ENCODE measurements around the gene TMEM243. TPM values are rescaled to one million over a fixed set of nuclear protein-coding genes. Genes with fewer than 3 reads are reported as not detected.

The TMEM243 gene
- total and polyA plus RNA-seq, 4 donors, result 16.9 to 46.6 (median 31.5) TPM

DNA sequence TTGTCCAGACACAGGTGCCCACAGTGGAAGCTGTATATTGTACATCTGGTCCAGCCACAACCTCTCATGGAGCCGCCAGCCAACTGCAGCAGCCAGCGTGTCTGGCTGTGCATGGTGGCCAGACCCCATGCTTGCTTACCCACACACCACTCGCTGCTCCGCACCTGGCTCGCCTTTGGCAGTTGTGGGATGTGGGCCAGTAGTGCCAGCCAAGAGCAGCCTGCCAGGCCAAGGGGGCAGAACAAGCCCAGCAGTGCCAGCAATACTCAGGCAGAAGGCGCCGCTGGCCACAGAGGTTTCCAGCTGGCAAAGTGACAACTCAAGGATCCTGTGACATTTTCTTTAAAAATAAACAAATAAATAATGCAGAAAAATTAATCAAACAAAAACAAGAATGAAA lies 11.7 kb upstream of the TMEM243 start:
- H3K4me3 ChIP-seq (ENCODE audit: low read length in 2 of 2), result no peak overlapping the region
- no peak overlapping the region for H3K27ac ChIP-seq (ENCODE audit: low read depth in 1 of 2, low read length in 2 of 2)
- no peak for DNase-seq
- 6% methylated on average over 7 of the region's 7 CpGs for WGBS, 2 donors
- H3K27me3 ChIP-seq (ENCODE audit: control insufficient read depth in 1 of 2, insufficient read depth in 2 of 2, low read length in 1 of 2), result no peaks in the 10 kb centered on the region
- peak; percentile 41 for ATAC-seq (ENCODE audit: low FRiP score)
- intact Hi-C loops (cut with DNase I), result no loop called here
- H3K36me3 ChIP-seq (ENCODE audit: control insufficient read depth in 1 of 2, insufficient read depth in 2 of 2, low read length in 1 of 2), result no peaks in the 10 kb centered on the region
- H3K4me1 ChIP-seq (ENCODE audit: control insufficient read depth in 1 of 2, insufficient read depth in 2 of 2, low read length in 2 of 2), result peaks cover 0 to 4% of the 10 kb centered on the region in 2 donors
- H3K9me3 ChIP-seq (ENCODE audit: control insufficient read depth, low read length), result no peaks in the 10 kb centered on the region

DNA sequence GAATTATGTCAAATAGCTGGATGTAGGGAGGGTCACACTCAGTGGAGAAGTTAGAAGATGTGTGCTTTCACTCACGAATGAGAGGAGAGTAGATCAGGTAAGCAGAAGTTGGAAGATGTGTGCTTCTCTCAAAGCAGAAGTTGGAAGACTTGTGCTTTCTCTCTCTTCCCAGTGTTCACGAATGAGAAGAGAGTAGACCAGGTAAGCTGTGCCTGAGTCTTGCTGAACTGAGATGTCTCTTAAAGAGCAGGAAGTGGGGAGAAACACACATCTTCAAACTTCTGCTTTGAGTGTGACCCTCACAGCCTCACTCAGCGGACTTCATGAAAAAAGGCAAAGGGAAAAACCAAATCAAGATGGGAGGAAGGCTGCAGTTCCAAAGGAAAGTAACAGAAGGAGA lies 7.0 kb upstream of the TMEM243 start:
- WGBS, 2 donors, result 81 to 82% methylated on average over 3 of the region's 3 CpGs
- intact Hi-C loops (cut with DNase I), result loop anchor here in 1 of 2 donors (10.0 kb wide), 1 partner anchor 172 kb away; the partner anchor contains the start of gene ELAPOR2
- DNase-seq (no peak), ATAC-seq (ENCODE audit: low FRiP score) (no peak)
- Histone ChIP-seq H3K4me1 (ENCODE audit: control insufficient read depth in 1 of 2, insufficient read depth in 2 of 2, low read length in 2 of 2) (peaks cover 0 to 4% of the 10 kb centered on the region in 2 donors), H3K36me3 (ENCODE audit: control insufficient read depth in 1 of 2, insufficient read depth in 2 of 2, low read length in 1 of 2) (no peaks in the 10 kb centered on the region), H3K27me3 (ENCODE audit: control insufficient read depth in 1 of 2, insufficient read depth in 2 of 2, low read length in 1 of 2) (no peaks in the 10 kb centered on the region), H3K4me3 (ENCODE audit: low read length in 2 of 2) (no peak overlapping the region), H3K27ac (ENCODE audit: low read depth in 1 of 2, low read length in 2 of 2) (no peak overlapping the region), H3K9me3 (ENCODE audit: control insufficient read depth, low read length) (no peaks in the 10 kb centered on the region)

DNA sequence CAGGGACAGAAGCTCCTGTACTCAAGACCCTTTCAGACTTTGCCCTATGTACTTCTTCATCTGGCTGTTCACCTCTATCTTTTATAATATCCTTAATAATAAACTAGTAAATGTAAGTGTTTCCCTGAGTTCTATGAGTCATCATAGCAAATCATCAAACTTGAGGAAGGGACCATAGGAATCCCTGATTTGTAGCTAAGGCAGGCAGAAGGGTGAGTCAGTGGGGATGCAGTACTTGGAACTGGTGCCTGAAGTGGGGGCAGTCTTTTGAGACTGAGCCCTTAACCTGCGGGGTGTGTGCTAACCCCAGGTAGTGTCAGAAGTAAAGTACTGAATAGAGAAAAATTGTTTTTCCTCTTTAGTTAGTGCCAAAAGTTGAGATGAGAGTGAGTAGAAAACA lies 6.2 kb upstream of the TMEM243 start:
- Histone ChIP-seq H3K27me3 (ENCODE audit: control insufficient read depth in 1 of 2, insufficient read depth in 2 of 2, low read length in 1 of 2) (no peaks in the 10 kb centered on the region), H3K27ac (ENCODE audit: low read depth in 1 of 2, low read length in 2 of 2) (no peak overlapping the region), H3K36me3 (ENCODE audit: control insufficient read depth in 1 of 2, insufficient read depth in 2 of 2, low read length in 1 of 2) (no peaks in the 10 kb centered on the region), H3K9me3 (ENCODE audit: control insufficient read depth, low read length) (no peaks in the 10 kb centered on the region), H3K4me3 (ENCODE audit: low read length in 2 of 2) (no peak overlapping the region), H3K4me1 (ENCODE audit: control insufficient read depth in 1 of 2, insufficient read depth in 2 of 2, low read length in 2 of 2) (no peaks in the 10 kb centered on the region)
- DNase-seq (no peak), ATAC-seq (ENCODE audit: low FRiP score) (no peak)
- 52 to 68% methylated on average over 1 of the region's 1 CpG for WGBS, 2 donors
- intact Hi-C loops (cut with DNase I), result loop anchor here in 1 of 2 donors (10.0 kb wide), 1 partner anchor 171 kb away; the partner anchor contains the start of gene ELAPOR2

DNA sequence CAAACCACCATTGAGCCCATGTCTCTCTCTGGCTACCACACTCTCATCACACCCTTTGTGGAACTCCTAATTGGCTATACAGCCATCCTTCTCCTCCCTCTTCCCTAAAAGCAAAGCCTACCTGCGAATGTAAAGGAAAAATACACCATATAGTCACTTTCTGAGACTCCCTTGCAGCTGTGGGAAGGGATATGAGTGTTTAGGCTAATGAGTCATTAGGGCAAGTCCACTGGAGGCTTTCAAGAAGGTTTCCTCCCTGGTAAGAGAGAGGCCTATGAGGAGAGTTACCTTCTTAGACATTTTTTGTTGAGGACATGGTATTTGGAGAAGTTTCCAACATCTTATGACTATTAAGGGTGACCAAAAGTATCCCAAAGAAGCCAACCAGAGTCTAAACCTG lies 4.1 kb upstream of the TMEM243 start:
- 92 to 93% methylated on average over 1 of the region's 1 CpG for WGBS, 2 donors
- DNase-seq, result no peak
- no peak for ATAC-seq (ENCODE audit: low FRiP score)
- H3K9me3 ChIP-seq (ENCODE audit: control insufficient read depth, low read length), result no peaks in the 10 kb centered on the region
- intact Hi-C loops (cut with DNase I), result loop anchor here (5.0 to 10.0 kb wide), 3 partner anchors 71 to 296 kb away; partner anchors contain the start of genes DMTF1 (in 1 of the 2) and ELAPOR2 (in 1 of the 2)
- H3K27me3 ChIP-seq (ENCODE audit: control insufficient read depth in 1 of 2, insufficient read depth in 2 of 2, low read length in 1 of 2), result no peaks in the 10 kb centered on the region
- H3K27ac ChIP-seq (ENCODE audit: low read depth in 1 of 2, low read length in 2 of 2), result no peak overlapping the region
- H3K36me3 ChIP-seq (ENCODE audit: control insufficient read depth in 1 of 2, insufficient read depth in 2 of 2, low read length in 1 of 2), result no peaks in the 10 kb centered on the region
- no peak overlapping the region for H3K4me3 ChIP-seq (ENCODE audit: low read length in 2 of 2)
- H3K4me1 ChIP-seq (ENCODE audit: control insufficient read depth in 1 of 2, insufficient read depth in 2 of 2, low read length in 2 of 2), result no peaks in the 10 kb centered on the region

DNA sequence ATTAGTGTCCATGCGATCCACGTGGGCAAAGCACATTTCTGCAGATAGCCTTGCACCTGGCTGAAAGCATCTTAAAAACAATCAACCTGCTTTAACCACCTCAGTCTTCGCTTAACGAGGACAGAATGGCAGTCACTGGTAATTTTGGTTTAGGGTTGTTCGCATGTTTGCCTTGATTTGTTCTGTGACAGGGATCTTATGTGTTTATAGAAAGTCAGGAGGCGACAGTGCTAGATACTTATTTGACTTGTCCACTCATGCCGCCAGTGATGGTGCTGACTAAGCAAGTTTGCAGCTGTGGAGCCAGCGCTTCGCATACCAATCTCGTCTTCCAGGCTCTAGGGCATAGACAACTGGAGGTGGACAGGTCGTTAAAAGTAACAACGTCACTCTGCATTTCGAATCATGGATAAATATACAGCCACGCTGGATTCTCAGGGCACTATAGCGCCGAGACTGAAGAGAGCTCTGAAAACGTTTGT lies 1.2 kb upstream of the TMEM243 start:
- intact Hi-C loops (cut with DNase I), result loop anchor here (1.0 to 10.0 kb wide), 4 partner anchors 68 to 293 kb away; partner anchors contain the start of genes DMTF1 (in 2 of the 2) and ELAPOR2 (in 1 of the 2)
- ATAC-seq (ENCODE audit: low FRiP score), result no peak
- no peak overlapping the region for H3K27ac ChIP-seq (ENCODE audit: low read depth in 1 of 2, low read length in 2 of 2)

DNA sequence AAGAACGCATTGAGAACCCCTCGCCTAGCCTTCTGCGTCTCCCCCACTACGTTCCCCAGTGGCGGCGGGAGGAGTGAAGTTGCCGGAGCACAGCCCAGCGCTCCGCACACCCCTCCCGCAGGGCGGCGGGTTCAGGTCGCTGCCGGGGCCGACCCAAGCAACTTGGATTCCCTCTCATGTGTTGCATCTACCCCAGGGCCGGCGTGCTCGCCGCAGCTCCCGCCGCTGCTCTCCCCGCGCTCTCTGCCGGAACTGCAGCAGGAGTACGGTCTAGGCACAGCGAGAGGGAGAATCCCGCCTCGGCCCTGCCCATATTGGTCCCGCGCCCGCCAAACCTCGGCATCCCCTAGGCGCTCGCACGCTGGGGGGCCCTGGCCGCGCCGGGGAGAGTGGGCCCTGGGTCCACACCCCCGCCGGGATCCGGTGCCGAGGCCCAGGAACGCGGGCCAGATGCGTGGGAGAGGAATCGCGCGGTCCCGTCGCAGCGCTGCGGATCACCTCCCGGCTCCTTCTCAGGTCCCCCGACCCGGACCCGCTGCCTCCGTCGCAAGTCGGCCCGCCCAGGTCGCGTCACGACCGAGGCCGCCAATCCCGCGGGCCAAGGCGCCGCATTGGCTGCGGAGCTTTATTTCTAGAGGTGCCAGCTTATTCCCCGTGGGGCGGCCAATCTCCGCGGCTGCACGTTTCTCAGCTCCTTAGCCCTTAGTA lies 648 bp upstream of the TMEM243 start:
- 0 to 1% methylated on average over 51 to 75 of the region's 75 CpGs for WGBS, 2 donors

More for the DNA sequence above, 1.2 kb upstream of the TMEM243 start:
- H3K27me3 ChIP-seq (ENCODE audit: control insufficient read depth in 1 of 2, insufficient read depth in 2 of 2, low read length in 1 of 2), result no peaks in the 10 kb centered on the region
- peak overlapping the region; percentile 80 to 96 for H3K4me3 ChIP-seq (ENCODE audit: low read length in 2 of 2)
- H3K36me3 ChIP-seq (ENCODE audit: control insufficient read depth in 1 of 2, insufficient read depth in 2 of 2, low read length in 1 of 2), result no peaks in the 10 kb centered on the region
- 3 to 4% methylated on average over 17 of the region's 17 CpGs for WGBS, 2 donors
- H3K9me3 ChIP-seq (ENCODE audit: control insufficient read depth, low read length), result no peaks in the 10 kb centered on the region
- DNase-seq, result no peak
- peaks cover 0 to 7% of the 10 kb centered on the region in 2 donors for H3K4me1 ChIP-seq (ENCODE audit: control insufficient read depth in 1 of 2, insufficient read depth in 2 of 2, low read length in 2 of 2)

DNA sequence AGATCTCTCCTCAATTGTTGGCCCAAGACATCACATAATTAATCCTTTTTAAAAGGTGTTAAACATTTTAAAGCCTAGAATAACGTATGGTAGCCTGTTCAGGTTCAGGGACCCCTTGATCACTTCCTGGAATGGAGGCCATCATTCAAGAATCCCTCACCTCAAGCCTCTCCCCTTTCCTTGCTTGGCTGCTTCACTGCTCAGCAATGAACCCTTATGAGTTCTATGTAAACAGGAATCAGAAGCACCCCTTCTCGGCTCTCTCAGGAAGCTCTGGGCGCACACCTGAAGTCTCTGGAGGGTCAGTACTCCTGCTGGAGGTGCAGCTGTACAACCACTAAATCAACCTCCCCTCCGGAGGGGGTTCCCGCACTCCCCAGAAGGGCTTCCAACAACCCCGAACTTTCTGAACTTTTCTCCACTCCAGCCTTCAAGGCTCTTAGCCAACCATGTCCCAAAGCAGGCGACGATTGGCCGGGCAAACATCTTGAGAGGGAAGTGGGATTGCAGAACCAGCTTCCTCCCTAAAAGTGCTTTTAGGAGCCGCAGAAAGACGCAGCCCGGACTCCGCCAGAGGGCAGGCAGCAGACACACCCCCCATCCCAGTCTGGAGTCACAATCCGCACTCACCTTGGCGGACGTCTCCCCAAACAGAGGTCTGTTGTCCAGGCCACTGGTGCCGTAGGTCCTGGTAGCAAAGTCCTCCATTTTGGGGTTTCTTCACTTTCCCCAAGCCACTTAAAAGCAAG lies 562 bp downstream of the TMEM243 start:
- Histone ChIP-seq H3K27ac (ENCODE audit: low read depth in 1 of 2, low read length in 2 of 2) (peak overlapping the region in 1 of 2 donors; percentile 72), H3K36me3 (ENCODE audit: control insufficient read depth in 1 of 2, insufficient read depth in 2 of 2, low read length in 1 of 2) (no peaks in the 10 kb centered on the region), H3K4me3 (ENCODE audit: low read length in 2 of 2) (peak overlapping the region; percentile 80 to 96), H3K4me1 (ENCODE audit: control insufficient read depth in 1 of 2, insufficient read depth in 2 of 2, low read length in 2 of 2) (peaks cover 1 to 7% of the 10 kb centered on the region in 2 donors), H3K9me3 (ENCODE audit: control insufficient read depth, low read length) (no peaks in the 10 kb centered on the region), H3K27me3 (ENCODE audit: control insufficient read depth in 1 of 2, insufficient read depth in 2 of 2, low read length in 1 of 2) (no peaks in the 10 kb centered on the region)
- peak; percentile 83 to 88 for DNase-seq
- whole genome bisulfite sequencing, 2 donors, result 0 to 1% methylated on average over 17 of the region's 17 CpGs
- peak; percentile 62 for ATAC-seq (ENCODE audit: low FRiP score)
- intact Hi-C loops (cut with DNase I), result loop anchor here in 1 of 2 donors (10.0 kb wide), 1 partner anchor 164 kb away; the partner anchor contains the start of gene ELAPOR2

More for the DNA sequence above, 648 bp upstream of the TMEM243 start:
- no peaks in the 10 kb centered on the region for H3K27me3 ChIP-seq (ENCODE audit: control insufficient read depth in 1 of 2, insufficient read depth in 2 of 2, low read length in 1 of 2)
- ATAC-seq (ENCODE audit: low FRiP score), result peak; percentile 86
- H3K36me3 ChIP-seq (ENCODE audit: control insufficient read depth in 1 of 2, insufficient read depth in 2 of 2, low read length in 1 of 2), result no peaks in the 10 kb centered on the region
- H3K4me1 ChIP-seq (ENCODE audit: control insufficient read depth in 1 of 2, insufficient read depth in 2 of 2, low read length in 2 of 2), result peaks cover 0 to 7% of the 10 kb centered on the region in 2 donors
- no peaks in the 10 kb centered on the region for H3K9me3 ChIP-seq (ENCODE audit: control insufficient read depth, low read length)
- H3K4me3 ChIP-seq (ENCODE audit: low read length in 2 of 2), result peak overlapping the region; percentile 80 to 96
- peak overlapping the region; percentile 23 to 72 for H3K27ac ChIP-seq (ENCODE audit: low read depth in 1 of 2, low read length in 2 of 2)
- intact Hi-C loops (cut with DNase I), result loop anchor here (1.0 to 10.0 kb wide), 4 partner anchors 68 to 293 kb away; partner anchors contain the start of genes DMTF1 (in 2 of the 2) and ELAPOR2 (in 1 of the 2)
- DNase-seq, result peak; percentile 87 to 91

DNA sequence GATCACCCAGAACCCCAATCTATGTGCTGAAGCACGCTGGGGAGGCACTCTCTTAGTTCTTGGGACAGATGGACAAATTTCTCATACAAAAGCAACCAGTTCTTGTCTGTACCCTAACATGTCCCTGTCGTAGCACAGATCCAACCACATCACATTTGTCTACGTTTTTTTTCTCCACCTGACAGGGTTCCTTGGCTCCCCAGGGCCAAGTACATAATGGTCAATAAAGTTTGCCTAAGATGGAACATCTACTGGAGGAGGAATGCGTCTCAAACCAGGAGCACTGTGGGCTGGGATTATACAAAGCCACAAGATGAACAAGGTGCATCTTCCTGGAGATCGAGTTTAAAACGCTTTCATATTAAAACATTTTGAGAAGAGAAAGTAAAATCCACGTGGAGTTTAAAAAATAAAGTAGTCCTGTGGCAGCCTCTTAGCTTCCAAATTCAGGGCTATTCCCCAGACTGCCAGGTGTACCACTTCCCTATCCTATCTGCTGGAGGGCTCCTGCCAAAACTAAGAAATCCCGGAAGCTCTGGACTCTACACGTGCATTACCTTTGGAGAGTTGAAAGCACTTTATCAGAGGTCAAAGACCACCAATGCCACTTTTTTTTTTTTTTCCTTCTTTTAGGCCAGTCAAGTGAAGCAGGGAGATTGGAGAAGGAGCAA lies 1.4 kb downstream of the TMEM243 start:
- no peaks in the 10 kb centered on the region for H3K9me3 ChIP-seq (ENCODE audit: control insufficient read depth, low read length)
- H3K36me3 ChIP-seq (ENCODE audit: control insufficient read depth in 1 of 2, insufficient read depth in 2 of 2, low read length in 1 of 2), result no peaks in the 10 kb centered on the region
- intact Hi-C loops (cut with DNase I), result loop anchor here in 1 of 2 donors (10.0 kb wide), 1 partner anchor 163 kb away; the partner anchor contains the start of gene ELAPOR2
- H3K4me1 ChIP-seq (ENCODE audit: control insufficient read depth in 1 of 2, insufficient read depth in 2 of 2, low read length in 2 of 2), result peaks cover 1 to 7% of the 10 kb centered on the region in 2 donors
- peak overlapping the region in 1 of 2 donors; percentile 96 for H3K4me3 ChIP-seq (ENCODE audit: low read length in 2 of 2)
- 67 to 71% methylated on average over 9 of the region's 9 CpGs for WGBS, 2 donors
- H3K27ac ChIP-seq (ENCODE audit: low read depth in 1 of 2, low read length in 2 of 2), result no peak overlapping the region
- no peaks in the 10 kb centered on the region for H3K27me3 ChIP-seq (ENCODE audit: control insufficient read depth in 1 of 2, insufficient read depth in 2 of 2, low read length in 1 of 2)
- no peak for ATAC-seq (ENCODE audit: low FRiP score)
- DNase-seq, result no peak
